ENCODE measurements around the gene LARGE1. TPM values are rescaled to one million over a fixed set of nuclear protein-coding genes. Genes with fewer than 3 reads are reported as not detected.

Gene LARGE1
- total RNA-seq, 1 donor, result 15.0 TPM

DNA sequence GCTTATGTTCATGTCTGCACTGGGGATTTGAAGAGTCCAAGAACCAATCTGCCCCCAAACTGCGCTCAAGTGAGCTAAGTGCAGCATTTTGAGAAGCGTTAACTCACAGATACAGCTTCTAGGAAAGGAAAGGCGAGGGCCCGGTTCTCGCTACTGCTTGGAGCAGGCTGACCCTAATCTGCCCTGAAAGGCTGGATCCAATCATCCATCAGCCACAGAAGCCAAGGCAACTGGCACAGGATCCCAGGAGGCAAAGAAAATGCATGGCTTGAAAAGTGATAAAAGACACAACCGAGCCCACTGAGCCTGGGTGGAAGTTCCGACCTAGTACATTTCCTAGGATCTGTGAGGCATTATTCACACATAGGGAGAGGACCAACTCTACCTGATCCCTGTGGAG, 174.8 kb downstream of the LARGE1 start:
- DNase-seq (ENCODE audit: low read depth), result no peak
- TF ChIP-seq, protein P1, sequence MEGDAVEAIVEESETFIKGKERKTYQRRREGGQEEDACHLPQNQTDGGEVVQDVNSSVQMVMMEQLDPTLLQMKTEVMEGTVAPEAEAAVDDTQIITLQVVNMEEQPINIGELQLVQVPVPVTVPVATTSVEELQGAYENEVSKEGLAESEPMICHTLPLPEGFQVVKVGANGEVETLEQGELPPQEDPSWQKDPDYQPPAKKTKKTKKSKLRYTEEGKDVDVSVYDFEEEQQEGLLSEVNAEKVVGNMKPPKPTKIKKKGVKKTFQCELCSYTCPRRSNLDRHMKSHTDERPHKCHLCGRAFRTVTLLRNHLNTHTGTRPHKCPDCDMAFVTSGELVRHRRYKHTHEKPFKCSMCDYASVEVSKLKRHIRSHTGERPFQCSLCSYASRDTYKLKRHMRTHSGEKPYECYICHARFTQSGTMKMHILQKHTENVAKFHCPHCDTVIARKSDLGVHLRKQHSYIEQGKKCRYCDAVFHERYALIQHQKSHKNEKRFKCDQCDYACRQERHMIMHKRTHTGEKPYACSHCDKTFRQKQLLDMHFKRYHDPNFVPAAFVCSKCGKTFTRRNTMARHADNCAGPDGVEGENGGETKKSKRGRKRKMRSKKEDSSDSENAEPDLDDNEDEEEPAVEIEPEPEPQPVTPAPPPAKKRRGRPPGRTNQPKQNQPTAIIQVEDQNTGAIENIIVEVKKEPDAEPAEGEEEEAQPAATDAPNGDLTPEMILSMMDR (IDR thresholded peaks at IDR 0.05; ENCODE audit: insufficient read depth, low read length), result no peak
- H3K4me3 ChIP-seq (ENCODE audit: low read depth, low read length), result no peak overlapping the region

DNA sequence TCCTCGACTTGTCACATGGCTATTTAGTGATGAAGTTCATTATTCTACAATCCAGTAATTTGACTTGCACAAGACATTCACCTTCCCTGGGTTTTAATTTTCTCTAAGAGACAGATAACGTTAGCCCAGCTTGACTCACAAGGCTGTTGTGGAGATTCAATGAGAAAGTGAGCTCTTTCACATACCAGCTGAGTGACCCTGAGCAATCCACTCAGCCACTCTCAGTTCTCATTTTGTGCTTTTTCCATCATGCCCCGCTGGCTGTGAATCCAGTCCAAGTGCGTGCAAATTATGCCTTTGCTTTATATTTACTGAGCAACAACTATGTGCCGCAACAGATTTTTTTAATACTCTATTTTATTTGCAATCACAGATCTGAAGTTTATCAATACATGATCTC, 176.5 kb downstream of the LARGE1 start:
- DNase-seq (ENCODE audit: low read depth), result no peak

DNA sequence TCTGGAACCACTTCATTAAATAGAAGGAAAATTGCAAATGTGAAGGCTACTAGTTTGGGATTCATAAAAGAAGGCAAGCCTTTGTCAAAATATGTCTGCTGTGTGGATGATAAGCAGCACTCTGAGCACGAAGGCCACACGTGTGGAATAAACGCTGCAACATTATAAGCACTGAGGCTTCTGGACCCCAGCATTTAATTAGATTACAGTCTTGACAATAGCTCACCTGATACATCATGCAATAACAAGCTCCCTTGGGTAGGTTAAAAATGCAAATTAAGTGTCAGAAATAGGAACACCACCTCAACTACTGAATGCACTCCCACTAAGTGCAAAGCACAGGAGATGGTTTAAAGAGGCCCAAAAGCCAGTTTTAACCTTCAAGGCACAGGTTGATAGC, 179.3 kb downstream of the LARGE1 start:
- no peak for DNase-seq (ENCODE audit: low read depth)
- H3K4me3 ChIP-seq (ENCODE audit: low read depth, low read length), result no peak overlapping the region
- TF ChIP-seq, protein P1 (IDR thresholded peaks at IDR 0.05; ENCODE audit: insufficient read depth, low read length), result no peak

More for the DNA sequence above, 176.5 kb downstream of the LARGE1 start:
- no peak overlapping the region for H3K4me3 ChIP-seq (ENCODE audit: low read depth, low read length)
- TF ChIP-seq, protein P1 (IDR thresholded peaks at IDR 0.05; ENCODE audit: insufficient read depth, low read length), result no peak

DNA sequence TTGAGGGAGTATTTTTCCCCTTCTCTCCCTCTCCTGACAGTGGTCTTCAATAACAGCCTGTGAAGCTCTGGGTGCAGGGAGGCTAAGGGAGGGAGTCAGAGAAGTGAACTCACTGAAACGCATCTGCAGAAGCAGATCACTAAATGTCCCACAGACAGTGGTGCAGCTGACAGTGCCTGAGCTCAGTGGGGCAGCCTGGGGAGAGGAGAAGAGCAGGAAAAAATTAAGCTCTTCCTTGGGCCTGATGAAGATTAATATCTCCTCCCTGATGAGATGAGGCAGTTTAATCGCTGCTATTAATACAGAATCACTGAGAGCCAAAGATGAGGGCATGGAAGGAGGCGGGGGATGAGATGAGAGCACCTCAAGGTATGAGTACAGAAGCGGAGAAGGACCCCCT, 180.8 kb downstream of the LARGE1 start:
- DNase-seq (ENCODE audit: low read depth), result no peak
- no peak overlapping the region for H3K4me3 ChIP-seq (ENCODE audit: low read depth, low read length)
- TF ChIP-seq, protein P1 (IDR thresholded peaks at IDR 0.05; ENCODE audit: insufficient read depth, low read length), result no peak

DNA sequence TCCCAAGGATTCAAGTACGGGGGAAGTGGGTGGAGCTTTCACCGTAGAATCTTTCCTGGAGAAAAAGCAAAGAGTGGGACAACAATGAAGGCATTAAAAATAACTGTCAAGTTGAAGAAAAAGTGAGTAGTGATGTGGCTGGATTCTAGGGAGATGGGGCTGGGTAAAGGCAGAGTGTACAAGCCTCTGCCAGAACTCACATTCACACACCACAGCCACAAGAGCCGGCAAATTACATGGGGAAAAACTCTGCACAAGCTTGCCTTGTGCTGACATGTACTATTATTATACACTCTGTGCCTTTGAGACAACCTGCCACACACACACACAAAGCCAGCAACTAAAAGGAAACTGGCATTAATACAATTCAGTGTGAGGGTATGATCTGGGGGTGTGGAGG, 182.6 kb downstream of the LARGE1 start:
- no peak overlapping the region for H3K4me3 ChIP-seq (ENCODE audit: low read depth, low read length)
- TF ChIP-seq, protein P1 (IDR thresholded peaks at IDR 0.05; ENCODE audit: insufficient read depth, low read length), result no peak
- DNase-seq (ENCODE audit: low read depth), result no peak

DNA sequence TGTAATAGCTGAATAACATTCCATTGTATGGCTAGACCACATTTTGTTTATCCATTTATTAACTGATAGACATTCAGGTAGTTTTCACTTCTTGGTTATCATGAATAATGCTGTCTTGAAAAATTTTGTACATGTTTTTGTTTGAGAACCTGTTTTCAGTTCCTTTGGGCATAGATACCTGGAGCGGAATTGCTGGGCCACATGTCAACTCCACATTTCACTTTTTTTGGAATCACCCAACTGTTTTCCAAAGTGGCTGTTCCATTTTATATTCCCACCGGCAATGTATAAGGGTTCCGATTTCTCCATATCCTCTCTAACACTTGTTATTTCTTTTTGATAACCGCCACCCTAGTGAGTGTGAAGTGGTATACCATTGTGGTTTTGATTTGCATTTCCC, 184.3 kb downstream of the LARGE1 start:
- no peak overlapping the region for H3K4me3 ChIP-seq (ENCODE audit: low read depth, low read length)
- TF ChIP-seq, protein P1 (IDR thresholded peaks at IDR 0.05; ENCODE audit: insufficient read depth, low read length), result no peak
- no peak for DNase-seq (ENCODE audit: low read depth)

DNA sequence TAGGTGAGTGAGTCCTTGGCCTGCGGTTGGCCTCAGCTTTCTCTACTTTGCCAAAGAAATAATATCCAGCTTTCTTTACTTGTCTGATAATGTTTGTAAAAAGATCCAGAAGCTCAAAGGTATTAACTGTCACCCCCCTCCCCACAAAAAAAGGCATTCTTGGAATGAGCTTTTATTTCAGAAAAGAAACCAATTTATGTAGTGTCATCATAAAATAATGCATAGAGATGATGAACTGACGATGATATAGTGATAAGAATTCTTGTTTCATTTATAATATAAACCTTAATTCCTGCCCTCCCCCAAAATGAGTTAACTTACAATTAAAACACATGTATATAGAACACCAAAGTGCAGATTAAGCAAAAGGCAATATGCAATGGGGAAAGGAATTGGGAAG, 191.4 kb downstream of the LARGE1 start:
- TF ChIP-seq, protein P1 (IDR thresholded peaks at IDR 0.05; ENCODE audit: insufficient read depth, low read length), result no peak
- DNase-seq (ENCODE audit: low read depth), result no peak
- no peak overlapping the region for H3K4me3 ChIP-seq (ENCODE audit: low read depth, low read length)
